Activated naive CD4-positive, alpha-beta T cell treated with Interleukin-2 at 50 U/mL for 16 hours (primary cell): ENCODE results near the gene ZC3HAV1L.
A peak's percentile ranks its signal among the peaks of the same experiment; 100 is the strongest.
"Not testable (repeated sequence)": the region's sequence is repeated elsewhere in the genome, so short reads cannot be mapped to it uniquely, and the experiment has no call there.

Source experiments
- DNase-seq: peaks from one replicate; pipeline ENCODE4 v3.0.0-alpha.2; 2020

ZC3HAV1L gene

DNA sequence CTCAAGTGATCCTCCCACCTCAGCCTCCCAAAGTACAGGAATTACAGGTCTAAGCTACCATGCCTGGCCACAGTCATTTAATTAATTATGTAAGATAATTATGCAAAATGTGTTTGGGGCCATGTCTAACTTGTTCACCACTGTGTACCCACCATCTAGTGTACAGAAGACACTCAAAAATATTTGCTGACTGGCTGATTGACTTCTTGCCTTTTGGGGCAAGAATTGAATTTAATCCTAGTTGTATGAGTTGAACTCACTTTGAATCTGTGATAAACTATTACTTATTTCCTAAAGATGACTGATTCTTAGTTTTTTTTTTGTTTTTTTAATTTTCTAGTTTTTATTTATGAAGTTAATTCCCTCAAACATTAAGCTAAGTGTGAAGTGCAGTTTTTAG is 15.8 kb upstream of the ZC3HAV1L start:
- DNase-seq: no peak

GRCh38 chr7:139049936-139050335 is 14.1 kb upstream of the ZC3HAV1L start:
- no peak for DNase-seq

- DNase-seq: no peak
These were observed 13.3 kb upstream of the ZC3HAV1L start for GRCh38 chr7:139049111-139049510.

GRCh38 chr7:139047970-139048369 is 12.1 kb upstream of the ZC3HAV1L start:
- DNase-seq: no peak

- no peak for DNase-seq
These were observed 10.3 kb upstream of the ZC3HAV1L start for GRCh38 chr7:139046143-139046542.

GRCh38 chr7:139044813-139045794 is 9.3 kb upstream of the ZC3HAV1L start:
- DNase-seq: no peak

- DNase-seq: peak; percentile 83
These were observed 8.3 kb upstream of the ZC3HAV1L start for GRCh38 chr7:139043823-139044812.

GRCh38 chr7:139041378-139042085 is 5.7 kb upstream of the ZC3HAV1L start:
- no peak for DNase-seq

GRCh38 chr7:139038691-139039090 is 2.8 kb upstream of the ZC3HAV1L start:
- no peak for DNase-seq

DNA sequence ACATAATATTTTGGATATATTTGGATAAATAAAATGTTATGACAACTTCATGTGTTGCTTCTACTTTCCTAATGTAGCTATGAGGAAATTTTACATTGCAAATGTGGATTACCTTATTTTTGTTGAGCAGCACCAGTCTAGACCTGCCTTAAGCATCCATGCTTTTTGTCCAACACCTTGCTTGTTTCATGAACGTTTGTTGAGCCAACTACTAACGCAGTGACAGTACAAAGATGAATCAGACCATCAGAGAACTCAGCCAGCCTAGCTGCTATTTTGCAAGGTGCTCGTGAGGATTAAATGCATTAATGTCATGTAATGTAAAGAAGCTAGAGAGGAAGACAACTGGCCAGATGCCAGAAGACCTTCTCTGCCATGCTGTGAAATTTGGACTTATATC is 1.1 kb upstream of the ZC3HAV1L start:
- no peak for DNase-seq

GRCh38 chr7:139034855-139035585 is 822 bp downstream of the ZC3HAV1L start:
- peak; percentile 34 for DNase-seq

- DNase-seq: no peak
These were observed 1.5 kb downstream of the ZC3HAV1L start for GRCh38 chr7:139034336-139034735.

- DNase-seq: no peak
These were observed 2.3 kb downstream of the ZC3HAV1L start for GRCh38 chr7:139033346-139034114.

DNA sequence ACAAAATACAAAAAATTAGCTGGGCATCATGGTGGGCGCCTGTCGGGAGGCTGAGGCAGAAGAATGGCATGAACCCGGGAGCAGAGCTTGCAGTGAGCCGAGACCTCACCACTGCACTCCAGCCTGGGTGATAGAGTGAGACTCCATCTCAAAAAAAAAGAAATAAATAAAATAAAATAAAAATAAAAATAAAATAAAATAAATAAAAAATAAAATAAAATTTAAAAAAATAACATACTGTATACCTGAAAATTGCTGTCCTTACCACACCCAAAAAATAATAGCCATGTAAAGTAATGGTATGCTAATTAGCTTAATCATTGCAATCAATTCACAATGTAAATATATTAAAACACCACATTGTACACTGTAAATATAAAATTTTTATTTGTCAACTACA is 3.4 kb downstream of the ZC3HAV1L start:
- no peak for DNase-seq

DNA sequence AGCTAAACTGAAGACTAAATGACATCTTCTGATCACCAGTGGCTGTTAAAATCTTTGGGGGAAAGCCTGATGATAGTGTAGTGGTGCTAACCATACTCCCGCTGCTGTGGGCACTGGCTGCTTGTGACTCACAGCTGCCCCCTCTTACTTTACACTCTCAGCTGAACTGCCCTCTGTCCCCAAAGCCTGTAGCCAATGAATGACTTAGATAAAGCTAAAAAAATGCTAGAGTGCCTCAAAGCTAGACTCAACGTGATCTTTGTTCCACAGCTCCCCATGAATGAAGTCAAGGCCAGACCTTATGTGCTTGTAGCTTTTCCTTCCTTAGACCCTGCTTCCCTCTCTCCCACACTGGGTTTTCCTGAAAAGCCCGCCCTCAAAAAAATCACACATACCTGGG is 6.5 kb downstream of the ZC3HAV1L start:
- no peak for DNase-seq

DNA sequence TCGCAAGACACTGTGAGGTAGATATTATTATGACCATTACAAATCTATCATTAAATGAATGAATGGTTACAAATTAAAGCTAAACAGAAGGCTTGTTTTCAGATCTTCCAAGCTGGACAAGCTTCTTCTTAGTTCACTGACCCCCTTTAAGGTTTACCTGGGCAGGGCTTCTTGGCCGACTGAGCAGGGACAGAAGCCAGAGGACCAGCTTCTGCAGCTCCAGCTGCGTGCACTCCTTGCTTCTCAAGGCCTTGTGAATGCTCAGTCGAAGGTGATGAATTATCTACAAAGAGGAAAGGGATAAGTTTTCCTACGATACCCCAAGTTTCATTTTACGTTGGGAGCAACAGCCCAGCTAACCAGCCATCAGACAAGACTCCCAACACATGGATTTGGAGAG is 9.3 kb downstream of the ZC3HAV1L start:
- DNase-seq: no peak

GRCh38 chr7:139025861-139026260 is 10.0 kb downstream of the ZC3HAV1L start:
- DNase-seq: not testable (repeated sequence)

DNA sequence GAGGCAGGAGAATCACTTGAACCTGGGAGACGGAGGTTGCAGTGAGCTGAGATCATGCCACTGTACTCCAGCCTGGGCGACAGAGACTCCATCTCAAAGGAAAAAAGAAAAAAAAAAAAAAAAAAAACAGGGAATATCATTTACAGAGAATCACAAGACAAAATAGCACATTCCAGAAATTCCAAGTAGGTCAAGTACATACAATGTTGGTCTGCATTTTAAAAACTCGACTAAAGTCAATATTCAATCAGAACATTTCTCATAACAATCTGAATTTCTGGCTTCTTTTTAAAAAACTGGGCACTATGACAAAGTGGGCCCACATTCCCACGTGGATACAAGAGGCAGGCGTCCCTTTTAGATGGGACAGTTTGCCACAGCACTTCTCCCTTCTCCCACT is 12.8 kb downstream of the ZC3HAV1L start:
- DNase-seq: no peak

GRCh38 chr7:139022286-139022685 is 13.6 kb downstream of the ZC3HAV1L start:
- DNase-seq: no peak

DNA sequence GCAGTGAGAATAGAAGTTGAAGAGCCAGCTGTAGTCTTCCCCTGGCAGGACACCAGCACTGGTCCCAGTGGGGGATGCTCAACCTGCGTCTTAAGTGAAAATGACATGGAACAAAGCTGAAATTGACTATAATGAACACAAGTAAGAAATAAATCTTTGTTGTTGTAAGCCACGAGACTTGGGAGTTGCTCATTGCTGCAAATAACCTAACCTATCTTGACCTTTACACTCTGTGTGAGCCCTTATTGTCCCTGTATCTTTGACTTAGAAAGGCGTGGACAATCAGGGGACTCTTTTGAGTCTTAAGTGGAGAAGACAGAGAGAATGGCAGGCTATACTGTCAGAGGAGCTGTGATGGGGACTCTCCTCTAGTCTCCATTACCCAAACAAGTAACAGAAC is 16.9 kb downstream of the ZC3HAV1L start:
- no peak for DNase-seq

- DNase-seq: peak; percentile 58
These were observed 18.8 kb downstream of the ZC3HAV1L start for GRCh38 chr7:139016931-139017511.
